ENCODE data around the gene POLR3E.
A peak's percentile ranks its signal among the peaks of the same experiment; 100 is the strongest.

POLR3E gene

GRCh38 chr16:22373662-22374310, 76.6 kb downstream of the POLR3E start:
- H3K27ac Mint-ChIP-seq: peak overlapping the region; percentile 72
- no peaks in the 10 kb centered on the region for H3K36me3 Mint-ChIP-seq
- peaks cover 7% of the 10 kb centered on the region for H3K27me3 Mint-ChIP-seq
- peak overlapping the region; percentile 96 for H3K4me3 Mint-ChIP-seq
- peaks cover 22% of the 10 kb centered on the region for H3K4me1 Mint-ChIP-seq
- no peaks in the 10 kb centered on the region for H3K9me3 Mint-ChIP-seq
- peak; percentile 20 for ATAC-seq

- H3K4me3 Mint-ChIP-seq: peak within 1 kb of the TSS; percentile 96
- peaks cover 7% of the 10 kb centered on the region for H3K27me3 Mint-ChIP-seq
- peak; percentile 99 for ATAC-seq
- H3K36me3 Mint-ChIP-seq: no peaks in the 10 kb centered on the region
- H3K27ac Mint-ChIP-seq: peak within 1 kb of the TSS; percentile 72
- peaks cover 22% of the 10 kb centered on the region for H3K4me1 Mint-ChIP-seq
- no peaks in the 10 kb centered on the region for H3K9me3 Mint-ChIP-seq
Observed at GRCh38 chr16:22374311-22375116, 77.3 kb downstream of the POLR3E start, which contains the start of gene CDR2. CDR2 (minus strand) TSS chr16:22374619; CDS start chr16:22374309, 310 bp downstream.

- H3K4me3 Mint-ChIP-seq: peak overlapping the region; percentile 96
- no peaks in the 10 kb centered on the region for H3K9me3 Mint-ChIP-seq
- peak overlapping the region; percentile 72 for H3K27ac Mint-ChIP-seq
- ATAC-seq: no peak
- H3K27me3 Mint-ChIP-seq: peaks cover 7% of the 10 kb centered on the region
- H3K36me3 Mint-ChIP-seq: no peaks in the 10 kb centered on the region
- peaks cover 22% of the 10 kb centered on the region for H3K4me1 Mint-ChIP-seq
Observed at GRCh38 chr16:22375117-22375962, 78.1 kb downstream of the POLR3E start.

- peaks cover 7% of the 10 kb centered on the region for H3K27me3 Mint-ChIP-seq
- peaks cover 22% of the 10 kb centered on the region for H3K4me1 Mint-ChIP-seq
- H3K4me3 Mint-ChIP-seq: no peak overlapping the region
- H3K27ac Mint-ChIP-seq: no peak overlapping the region
- no peaks in the 10 kb centered on the region for H3K36me3 Mint-ChIP-seq
- H3K9me3 Mint-ChIP-seq: no peaks in the 10 kb centered on the region
- no peak for ATAC-seq
Observed at GRCh38 chr16:22375963-22376640, 78.9 kb downstream of the POLR3E start.

GRCh38 chr16:22379656-22380055, 82.4 kb downstream of the POLR3E start:
- Mint-ChIP-seq H3K9me3 (no peaks in the 10 kb centered on the region), H3K27me3 (peaks cover 7% of the 10 kb centered on the region), H3K4me1 (peaks cover 10% of the 10 kb centered on the region), H3K36me3 (no peaks in the 10 kb centered on the region), H3K27ac (no peak overlapping the region), H3K4me3 (no peak overlapping the region)
- no peak for ATAC-seq

- H3K4me1 Mint-ChIP-seq: peaks cover 2% of the 10 kb centered on the region
- peaks cover 2% of the 10 kb centered on the region for H3K27me3 Mint-ChIP-seq
- H3K36me3 Mint-ChIP-seq: no peaks in the 10 kb centered on the region
- ATAC-seq: no peak
- no peak overlapping the region for H3K27ac Mint-ChIP-seq
- no peaks in the 10 kb centered on the region for H3K9me3 Mint-ChIP-seq
- H3K4me3 Mint-ChIP-seq: no peak overlapping the region
Observed at GRCh38 chr16:22380529-22380928, 83.3 kb downstream of the POLR3E start.

DNA sequence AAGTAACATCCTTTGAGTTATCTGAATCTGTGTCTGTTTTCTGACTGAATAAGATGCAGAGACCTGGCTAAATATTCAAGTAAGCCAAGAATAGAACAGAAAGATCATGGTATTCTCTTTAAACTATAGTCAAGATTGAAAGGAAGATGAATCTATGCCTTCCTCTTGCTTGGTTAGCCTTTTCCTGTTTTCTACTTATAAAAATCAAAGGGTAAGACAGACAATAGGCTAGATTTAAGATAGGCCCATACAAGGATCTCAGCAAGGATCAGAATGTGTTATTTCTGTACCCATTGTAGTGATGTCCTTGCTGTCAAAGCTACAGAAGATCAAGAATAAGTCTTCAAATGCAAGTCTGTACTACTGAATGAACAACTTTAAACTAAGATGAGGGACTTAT, 84.2 kb downstream of the POLR3E start:
- Mint-ChIP-seq H3K4me1 (no peaks in the 10 kb centered on the region), H3K36me3 (no peaks in the 10 kb centered on the region), H3K4me3 (no peak overlapping the region), H3K27me3 (no peaks in the 10 kb centered on the region), H3K27ac (no peak overlapping the region), H3K9me3 (no peaks in the 10 kb centered on the region)
- no peak for ATAC-seq

DNA sequence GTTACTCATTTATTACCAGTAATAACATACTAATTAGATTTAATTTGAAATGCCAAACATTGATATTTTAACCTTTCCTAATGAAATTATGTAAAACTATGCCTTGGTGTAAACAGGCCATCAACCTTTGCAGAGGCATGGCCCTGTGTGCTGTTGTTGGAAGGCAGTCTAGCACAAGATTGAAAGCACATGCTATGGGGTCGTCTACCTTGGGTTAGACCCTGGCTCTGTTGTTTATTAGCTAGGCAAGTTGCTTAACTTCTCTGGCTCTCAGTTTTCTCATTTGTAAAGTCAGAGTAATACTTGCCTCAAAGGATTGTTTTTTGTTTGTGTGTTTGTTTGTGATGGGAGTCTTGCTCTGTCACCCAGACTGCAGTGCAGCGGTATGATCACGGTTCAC, 86.6 kb downstream of the POLR3E start:
- H3K36me3 Mint-ChIP-seq: no peaks in the 10 kb centered on the region
- no peak overlapping the region for H3K4me3 Mint-ChIP-seq
- no peaks in the 10 kb centered on the region for H3K4me1 Mint-ChIP-seq
- no peaks in the 10 kb centered on the region for H3K9me3 Mint-ChIP-seq
- no peaks in the 10 kb centered on the region for H3K27me3 Mint-ChIP-seq
- no peak for ATAC-seq
- H3K27ac Mint-ChIP-seq: no peak overlapping the region
